WERI-Rb-1 (cell line): Measurements from ENCODE around the gene OR8B3.

Experiments
- DNase-seq: peaks from one replicate; pipeline ENCODE4 v3.0.0-alpha.2; 2020
- H3K27ac ChIP-seq: fragments of 250-450 bp; sonication (Bioruptor Pico); 2 replicates; pipeline ENCODE4 v1.5.1; 2020; ENCODE audit warnings: mild to moderate bottlenecking, moderate library complexity
- H3K27me3 ChIP-seq: fragments of 250-450 bp; sonication (Bioruptor Pico); 2 replicates; pipeline ENCODE4 v1.5.1; 2021; ENCODE audit warnings: mild to moderate bottlenecking, low read depth, moderate library complexity; ENCODE audit not compliant: insufficient read depth, severe bottlenecking
- H3K36me3 ChIP-seq: fragments of 250-450 bp; sonication (Bioruptor Pico); 2 replicates; pipeline ENCODE4 v1.5.1; 2020; ENCODE audit warnings: mild to moderate bottlenecking, moderate library complexity
- H3K4me3 ChIP-seq: 2 replicates; pipeline ENCODE4 v1.5.1; 2011; ENCODE audit warnings: low read depth, mild to moderate bottlenecking, control low read depth, low read length
- H3K9me3 ChIP-seq: fragments of 250-450 bp; sonication (Bioruptor Pico); 2 replicates; pipeline ENCODE4 v1.5.1; 2021; ENCODE audit warnings: mild to moderate bottlenecking, moderate library complexity; ENCODE audit not compliant: severe bottlenecking
- TF ChIP-seq, protein P1 (sequence below): IDR thresholded peaks from 2 replicates; pipeline ENCODE4 v1.5.1; 2011; ENCODE audit warnings: low read depth, mild to moderate bottlenecking, control low read depth, inconsistent platforms, low read length

The OR8B3 gene, protein sequence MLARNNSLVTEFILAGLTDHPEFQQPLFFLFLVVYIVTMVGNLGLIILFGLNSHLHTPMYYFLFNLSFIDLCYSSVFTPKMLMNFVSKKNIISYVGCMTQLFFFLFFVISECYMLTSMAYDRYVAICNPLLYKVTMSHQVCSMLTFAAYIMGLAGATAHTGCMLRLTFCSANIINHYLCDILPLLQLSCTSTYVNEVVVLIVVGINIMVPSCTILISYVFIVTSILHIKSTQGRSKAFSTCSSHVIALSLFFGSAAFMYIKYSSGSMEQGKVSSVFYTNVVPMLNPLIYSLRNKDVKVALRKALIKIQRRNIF

DNA sequence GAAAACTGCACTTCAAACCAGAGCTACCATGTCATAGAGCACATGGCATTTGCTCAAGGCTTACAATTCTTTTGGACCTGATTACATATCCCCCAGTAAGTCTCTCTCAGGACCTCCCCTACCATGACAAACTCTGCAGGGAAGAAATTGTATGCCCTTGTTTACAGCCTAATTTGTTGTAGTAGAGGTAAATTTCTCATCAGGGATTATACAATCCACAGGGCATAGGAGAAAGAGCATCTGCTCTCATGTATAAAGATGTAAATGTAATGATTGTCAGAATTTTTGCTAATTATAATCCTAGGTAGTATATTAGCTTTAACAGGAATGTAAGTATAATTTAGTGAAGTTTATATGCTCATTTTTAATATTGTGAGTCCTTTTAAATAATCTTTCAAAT lies at the start of gene OR8B3:
OR8B3 (minus strand) TSS at position 101 of the 400 bp plus-strand sequence. CDS start 1,673 bp downstream, outside the sequence.
- no peaks in the 10 kb centered on the region for H3K27me3 ChIP-seq
- H3K27ac ChIP-seq, result no peak within 1 kb of the TSS
- TF ChIP-seq, protein P1, sequence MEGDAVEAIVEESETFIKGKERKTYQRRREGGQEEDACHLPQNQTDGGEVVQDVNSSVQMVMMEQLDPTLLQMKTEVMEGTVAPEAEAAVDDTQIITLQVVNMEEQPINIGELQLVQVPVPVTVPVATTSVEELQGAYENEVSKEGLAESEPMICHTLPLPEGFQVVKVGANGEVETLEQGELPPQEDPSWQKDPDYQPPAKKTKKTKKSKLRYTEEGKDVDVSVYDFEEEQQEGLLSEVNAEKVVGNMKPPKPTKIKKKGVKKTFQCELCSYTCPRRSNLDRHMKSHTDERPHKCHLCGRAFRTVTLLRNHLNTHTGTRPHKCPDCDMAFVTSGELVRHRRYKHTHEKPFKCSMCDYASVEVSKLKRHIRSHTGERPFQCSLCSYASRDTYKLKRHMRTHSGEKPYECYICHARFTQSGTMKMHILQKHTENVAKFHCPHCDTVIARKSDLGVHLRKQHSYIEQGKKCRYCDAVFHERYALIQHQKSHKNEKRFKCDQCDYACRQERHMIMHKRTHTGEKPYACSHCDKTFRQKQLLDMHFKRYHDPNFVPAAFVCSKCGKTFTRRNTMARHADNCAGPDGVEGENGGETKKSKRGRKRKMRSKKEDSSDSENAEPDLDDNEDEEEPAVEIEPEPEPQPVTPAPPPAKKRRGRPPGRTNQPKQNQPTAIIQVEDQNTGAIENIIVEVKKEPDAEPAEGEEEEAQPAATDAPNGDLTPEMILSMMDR, result no peak
- H3K36me3 ChIP-seq, result no peaks in the 10 kb centered on the region
- no peak within 1 kb of the TSS for H3K4me3 ChIP-seq
- no peak for DNase-seq
- no peaks in the 10 kb centered on the region for H3K9me3 ChIP-seq

DNA sequence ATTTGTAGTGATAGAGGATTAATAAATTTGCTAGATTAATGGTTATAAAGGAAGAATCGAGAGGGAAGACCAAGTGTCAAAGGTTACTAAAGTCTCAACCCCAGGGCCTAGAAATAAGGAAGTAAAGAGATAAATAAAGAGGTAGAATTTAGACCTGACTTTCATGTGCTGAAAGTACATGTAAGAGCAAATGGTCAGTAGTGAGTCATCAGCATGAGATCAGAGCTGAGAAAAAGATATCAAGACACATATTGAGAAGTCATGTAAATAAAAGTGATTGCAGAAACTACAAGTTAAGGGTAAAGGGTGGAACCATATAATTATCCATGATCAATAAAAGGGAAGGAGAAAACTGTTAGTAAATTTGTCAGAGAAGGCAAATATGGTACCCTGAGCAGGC lies 48.1 kb upstream of the OR8B3 start:
- Histone ChIP-seq H3K27me3 (no peaks in the 10 kb centered on the region), H3K9me3 (no peaks in the 10 kb centered on the region), H3K4me3 (no peak overlapping the region), H3K36me3 (no peaks in the 10 kb centered on the region), H3K27ac (no peak overlapping the region)
- TF ChIP-seq, protein P1, result no peak
- no peak for DNase-seq

DNA sequence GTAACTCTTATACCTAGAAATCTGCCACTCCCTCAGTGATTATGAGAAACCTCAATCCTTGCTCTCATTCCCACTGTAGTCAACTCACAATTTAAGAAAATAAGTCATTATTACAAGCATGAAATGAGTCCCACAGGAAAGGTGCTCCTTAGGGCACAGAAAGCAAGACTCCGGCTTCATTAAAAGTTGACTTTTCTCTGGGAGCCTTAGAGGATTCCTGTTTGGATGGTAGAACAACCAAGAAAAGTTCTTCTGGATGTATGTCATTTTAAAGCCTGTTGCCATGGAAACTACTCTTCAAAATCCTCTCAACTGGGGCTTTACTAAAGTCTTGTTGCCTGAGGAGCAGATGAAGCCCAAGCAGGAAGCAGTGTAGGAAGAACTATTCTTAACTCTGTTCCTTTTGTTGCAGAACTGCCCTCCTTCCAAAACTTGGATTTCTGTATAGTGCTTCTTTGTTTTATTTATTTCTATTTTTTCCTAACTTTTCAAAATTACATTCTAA lies 46.9 kb upstream of the OR8B3 start, which contains the start of gene OR8B8:
OR8B8 (minus strand) TSS at position 51 of the 505 bp plus-strand sequence. CDS start 4,611 bp downstream, outside the sequence.
- DNase-seq, result no peak
- TF ChIP-seq, protein P1, result no peak
- Histone ChIP-seq H3K36me3 (no peaks in the 10 kb centered on the region), H3K4me3 (no peak within 1 kb of the TSS), H3K27ac (no peak within 1 kb of the TSS), H3K9me3 (no peaks in the 10 kb centered on the region), H3K27me3 (no peaks in the 10 kb centered on the region)

DNA sequence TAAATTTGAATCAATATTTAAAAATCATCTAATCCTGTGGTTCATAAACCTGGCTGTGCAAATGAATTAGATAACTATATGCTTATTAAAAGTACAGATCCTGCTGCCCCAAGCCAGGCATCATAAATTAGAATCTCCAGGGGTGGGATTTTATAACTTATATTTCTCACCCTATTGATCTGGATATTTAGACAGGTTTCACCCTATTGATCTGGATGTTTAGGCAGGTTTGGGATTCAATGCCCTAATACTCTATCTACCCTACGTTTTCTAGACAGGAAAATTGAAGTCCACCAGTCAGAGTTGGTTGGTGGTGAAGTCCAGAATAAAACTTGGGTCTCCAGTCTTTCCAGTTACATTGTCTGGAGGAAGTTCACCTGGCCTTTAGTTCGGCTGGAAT lies 44.0 kb upstream of the OR8B3 start:
- H3K27ac ChIP-seq, result no peak overlapping the region
- no peaks in the 10 kb centered on the region for H3K9me3 ChIP-seq
- H3K27me3 ChIP-seq, result no peaks in the 10 kb centered on the region
- no peaks in the 10 kb centered on the region for H3K36me3 ChIP-seq
- DNase-seq, result no peak
- TF ChIP-seq, protein P1, result no peak
- no peak overlapping the region for H3K4me3 ChIP-seq

DNA sequence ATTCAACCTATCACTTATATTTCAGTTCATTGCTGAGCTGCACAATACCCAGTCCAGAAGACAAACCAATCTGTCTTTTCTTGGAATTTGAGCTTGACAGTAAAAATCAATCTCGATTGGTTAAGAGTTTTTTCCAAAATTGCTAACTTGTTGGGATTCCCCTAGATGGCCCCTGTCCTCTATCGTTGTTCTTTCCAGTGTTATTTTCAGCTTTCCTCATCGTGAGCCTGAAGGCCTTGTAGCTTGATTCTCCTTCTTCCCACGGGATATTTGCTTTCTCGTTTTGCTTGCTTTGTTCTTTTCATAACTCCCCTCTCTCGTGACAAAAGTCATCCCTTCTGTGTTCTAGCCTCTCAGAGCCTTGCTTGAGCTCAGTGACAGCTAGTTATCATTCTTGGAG lies 43.6 kb upstream of the OR8B3 start:
- DNase-seq, result no peak
- H3K9me3 ChIP-seq, result no peaks in the 10 kb centered on the region
- no peak overlapping the region for H3K4me3 ChIP-seq
- no peak overlapping the region for H3K27ac ChIP-seq
- no peaks in the 10 kb centered on the region for H3K27me3 ChIP-seq
- H3K36me3 ChIP-seq, result no peaks in the 10 kb centered on the region
- TF ChIP-seq, protein P1, result no peak
